OCI-LY1 (cell line): ENCODE measurements around the gene RHOU.
"Not testable (repeated sequence)": the region's sequence is repeated elsewhere in the genome, so short reads cannot be mapped to it uniquely, and the experiment has no call there.

Experiments
- CTCF ChIP-seq: fragments of 200-600 bp; sonication (generic), shearing (Covaris generic); IDR thresholded peaks from 2 replicates; pipeline ENCODE4 v1.5.1; 2017; ENCODE audit warnings: mild to moderate bottlenecking, antibody characterized with exemption, low read length, moderate library complexity, mixed read lengths
- EZH2 ChIP-seq: fragments of 200-600 bp; sonication (generic), shearing (Covaris generic); IDR thresholded peaks from 2 replicates; pipeline ENCODE4 v1.8.0; 2017; ENCODE audit warnings: borderline replicate concordance, mixed run types, mild to moderate bottlenecking, antibody characterized with exemption, low read length, moderate library complexity, mixed read lengths

DNA sequence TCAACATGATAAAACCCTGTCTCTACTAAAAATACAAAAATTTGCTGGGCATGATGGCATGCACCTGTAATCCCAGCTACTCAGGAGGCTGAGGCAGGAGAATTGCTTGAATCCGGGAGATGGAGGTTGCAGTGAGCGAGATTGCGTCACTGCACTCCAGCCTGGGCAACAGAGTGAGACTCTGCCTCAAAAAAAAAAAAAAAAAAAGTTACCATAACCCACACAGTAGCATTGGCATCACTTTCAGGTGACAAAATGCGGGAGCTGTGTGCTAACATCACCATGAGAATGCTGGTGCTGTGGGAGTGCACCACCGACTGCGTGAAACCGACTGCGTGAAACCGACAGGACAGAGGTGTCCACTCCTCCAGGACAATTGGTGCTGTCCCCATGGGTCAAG lies 40.7 kb downstream of the RHOU start:
- not testable (repeated sequence) for TF ChIP-seq CTCF, EZH2
